GM12878 (cell line): ENCODE measurements around the gene PSMB1. TPM values are rescaled to one million over a fixed set of nuclear protein-coding genes. Genes with fewer than 3 reads are reported as not detected.

Source experiments
- BCL11A ChIP-seq: IDR thresholded peaks from 2 replicates; pipeline ENCODE4 v1.6.1; 2011; ENCODE audit warnings: low read depth, low read length
- BCL3 ChIP-seq: IDR thresholded peaks from 2 replicates; pipeline ENCODE4 v1.6.1; 2011; ENCODE audit warnings: borderline replicate concordance, low read depth, mild to moderate bottlenecking, moderate library complexity, low read length; ENCODE audit not compliant: insufficient read depth, poor library complexity, severe bottlenecking
- CBFB ChIP-seq: IDR thresholded peaks from 2 replicates; pipeline ENCODE4 v1.6.1; 2016; ENCODE audit warnings: antibody characterized with exemption, low read depth
- CHD2 ChIP-seq: IDR thresholded peaks from 2 replicates; pipeline ENCODE4 v1.6.1; 2011; ENCODE audit warnings: low read depth, low read length, improper control_type of control experiment, borderline replicate concordance
- CTCF ChIP-seq, 3 experiments: IDR thresholded peaks in 2 of 3; conservative IDR thresholded peaks in 1 of 3; 2 replicates each; pipeline ENCODE4 v1.5.1; 2011; ENCODE audit warnings: low read depth in 3 of 3, low read length in 3 of 3, mild to moderate bottlenecking in 3 of 3, control low read depth in 2 of 3, moderate library complexity in 2 of 3, inconsistent platforms in 1 of 3, mixed read lengths in 1 of 3; ENCODE audit not compliant: control insufficient read depth in 2 of 3, insufficient read depth in 1 of 3; ENCODE audit errors: extremely low read depth in 1 of 3
- E2F4 ChIP-seq: IDR thresholded peaks from 2 replicates; pipeline ENCODE4 v1.6.1; 2012; ENCODE audit warnings: low read depth, low read length, improper control_type of control experiment
- ESRRA ChIP-seq: IDR thresholded peaks from 2 replicates; pipeline ENCODE4 v1.6.1; 2012; ENCODE audit warnings: mild to moderate bottlenecking, low read length, improper control_type of control experiment
- EZH2 ChIP-seq: IDR thresholded peaks from 2 replicates; pipeline ENCODE4 v1.6.1; 2012; ENCODE audit warnings: low read depth, mild to moderate bottlenecking, control low read depth, inconsistent platforms, low read length, borderline replicate concordance; ENCODE audit not compliant: control insufficient read depth
- FOXM1 ChIP-seq: IDR thresholded peaks from 2 replicates; pipeline ENCODE4 v1.6.1; 2012; ENCODE audit warnings: low read depth, mild to moderate bottlenecking, inconsistent platforms, low read length, moderate library complexity
- IKZF1 ChIP-seq: fragments of 450-650 bp; conservative IDR thresholded peaks from 2 replicates; pipeline ENCODE4 v1.6.1; 2017; ENCODE audit warnings: antibody characterized with exemption, mild to moderate bottlenecking
- KDM1A ChIP-seq: fragments of 200-600 bp; sonication (generic); IDR thresholded peaks from 2 replicates; pipeline ENCODE4 v1.6.1; 2016; ENCODE audit warnings: borderline replicate concordance
- MYB ChIP-seq: fragments of 150-350 bp; IDR thresholded peaks from 2 replicates; pipeline ENCODE4 v1.6.1; 2014; ENCODE audit warnings: mild to moderate bottlenecking, low read depth, low read length, borderline replicate concordance
- NFXL1 ChIP-seq: fragments of 450-650 bp; IDR thresholded peaks from 2 replicates; pipeline ENCODE4 v1.6.1; 2017; ENCODE audit warnings: antibody characterized with exemption, mild to moderate bottlenecking, borderline replicate concordance
- NR2C1 ChIP-seq: fragments of 450-650 bp; IDR thresholded peaks from 2 replicates; pipeline ENCODE4 v1.6.1; 2017; ENCODE audit warnings: antibody characterized with exemption, mild to moderate bottlenecking, moderate library complexity
- POLR2AphosphoS2 ChIP-seq: IDR thresholded peaks from 2 replicates; pipeline ENCODE4 v1.6.1; 2011; ENCODE audit warnings: low read depth, mild to moderate bottlenecking, low read length, improper control_type of control experiment, moderate library complexity
- SRF ChIP-seq, 2 experiments: IDR thresholded peaks; 2 replicates each; pipeline ENCODE4 v1.6.1; 2011; ENCODE audit warnings: low read depth in 2 of 2, low read length in 2 of 2, mild to moderate bottlenecking in 1 of 2, moderate library complexity in 1 of 2
- USF2 ChIP-seq: IDR thresholded peaks from 2 replicates; pipeline ENCODE4 v1.6.1; 2011; ENCODE audit warnings: low read depth, low read length, improper control_type of control experiment, borderline replicate concordance
- ZBTB40 ChIP-seq: fragments of 450-650 bp; IDR thresholded peaks from 2 replicates; pipeline ENCODE4 v1.6.1; 2016; ENCODE audit warnings: mild to moderate bottlenecking, moderate library complexity, borderline replicate concordance
- ZNF384 ChIP-seq: IDR thresholded peaks from 2 replicates; pipeline ENCODE4 v1.6.1; 2012; ENCODE audit warnings: low read depth, mild to moderate bottlenecking, low read length, improper control_type of control experiment, borderline replicate concordance
- polyA plus RNA-seq, 11 experiments: library from polyadenylated mRNA; depleted of rRNA in 4 of 11; unstranded in 6 of 11; stranded (reverse) in 5 of 11; fragments of >200 nt; fragmentation: Nextera tagmentation in 4 of 11; fragmentation: Illumina TruSeq in 1 of 11; extraction: Ambion mirVana in 4 of 11; extraction: Trizol in 1 of 11; gene quantifications; 1 replicate in 1 of 11; 2 replicates in 10 of 11; pipeline versions ENCODE4 v1.2.1 to v1.2.3, GENCODE V29; 2011 to 2016; ENCODE audit warnings: inconsistent platforms in 2 of 11, missing spikeins in 2 of 11, low read depth in 1 of 11
- total RNA-seq, 4 experiments: library from RNA; depleted of rRNA in 3 of 4; stranded (reverse); fragments of >200 nt in 3 of 4; fragmentation: Illumina TruSeq in 1 of 4; extraction: Trizol in 1 of 4; gene quantifications; 2 replicates each; pipeline versions ENCODE4 v1.2.1 to v1.2.3, GENCODE V29; 2013 to 2021

PSMB1 gene
- total and polyA plus RNA-seq, 10 of the 15 experiments (the other 5 are each of a cell fraction or from before 2014, with no cell fraction given) = 208 to 1,317 (median 508) TPM

GRCh38 chr6:170554013-170554795 lies 1.1 kb upstream of the PSMB1 start, which contains the start of gene TBP (continued):
- TF ChIP-seq IKZF1 (peak; percentile 92), CHD2 (peak; percentile 81), NFXL1 (no peak), EZH2 (no peak), CBFB (0 out of 2 replicates have a peak, but pooled peaks have one; percentile 54), NR2C1 (peak; percentile 95), MYB (no peak), BCL11A (no peak), E2F4 (peak; percentile 24; the same call in 1 of the 2 replicates), POLR2AphosphoS2 (0 out of 2 replicates have a peak, but pooled peaks have one; percentile 38), ZNF384 (no peak), ESRRA (no peak), BCL3 (no peak), FOXM1 (no peak), CTCF (IDR thresholded peaks at IDR 0.05 in 2 of 3, conservative IDR thresholded peaks at IDR 0.05 in 1 of 3; ENCODE audit: control insufficient read depth in 2 of 3, extremely low read depth in 1 of 3, insufficient read depth in 1 of 3, low read depth in 3 of 3, low read length in 3 of 3) (no peak), ZBTB40 (peak; percentile 97), SRF (IDR thresholded peaks at IDR 0.05; ENCODE audit: low read depth in 2 of 2, low read length in 2 of 2) (peak; percentile 38 to 85; a peak in 2 of 4 replicates), KDM1A (no peak), USF2 (no peak)
